ENCODE measurements around the gene CCDC18.

GRCh38 chr1:93262645-93263044, 82.1 kb downstream of the CCDC18 start:
- TF ChIP-seq, protein P1, sequence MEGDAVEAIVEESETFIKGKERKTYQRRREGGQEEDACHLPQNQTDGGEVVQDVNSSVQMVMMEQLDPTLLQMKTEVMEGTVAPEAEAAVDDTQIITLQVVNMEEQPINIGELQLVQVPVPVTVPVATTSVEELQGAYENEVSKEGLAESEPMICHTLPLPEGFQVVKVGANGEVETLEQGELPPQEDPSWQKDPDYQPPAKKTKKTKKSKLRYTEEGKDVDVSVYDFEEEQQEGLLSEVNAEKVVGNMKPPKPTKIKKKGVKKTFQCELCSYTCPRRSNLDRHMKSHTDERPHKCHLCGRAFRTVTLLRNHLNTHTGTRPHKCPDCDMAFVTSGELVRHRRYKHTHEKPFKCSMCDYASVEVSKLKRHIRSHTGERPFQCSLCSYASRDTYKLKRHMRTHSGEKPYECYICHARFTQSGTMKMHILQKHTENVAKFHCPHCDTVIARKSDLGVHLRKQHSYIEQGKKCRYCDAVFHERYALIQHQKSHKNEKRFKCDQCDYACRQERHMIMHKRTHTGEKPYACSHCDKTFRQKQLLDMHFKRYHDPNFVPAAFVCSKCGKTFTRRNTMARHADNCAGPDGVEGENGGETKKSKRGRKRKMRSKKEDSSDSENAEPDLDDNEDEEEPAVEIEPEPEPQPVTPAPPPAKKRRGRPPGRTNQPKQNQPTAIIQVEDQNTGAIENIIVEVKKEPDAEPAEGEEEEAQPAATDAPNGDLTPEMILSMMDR (IDR thresholded peaks at IDR 0.05): no peak
- TF ChIP-seq POLR2A (IDR thresholded peaks at IDR 0.05) (no peak), EP300 (IDR thresholded peaks at IDR 0.05) (no peak)
